Naive thymus-derived CD4-positive, alpha-beta T cell (primary cell): Measurements from ENCODE around the gene FOXO1. TPM values are rescaled to one million over a fixed set of nuclear protein-coding genes. Genes with fewer than 3 reads are reported as not detected.

Experiments
- ATAC-seq: fragments of 150-1000 bp; cut with Tn5 transposase; 2 replicates; pipeline ENCODE4 v1.10.0; 2021; ENCODE audit warnings: mild to moderate bottlenecking, moderate library complexity
- CTCF ChIA-PET: fragments of 350-600 bp; sonication (Branson Sonifier 250); formaldehyde crosslinking; loops from one replicate; lab custom pipeline; 2021; ENCODE audit warnings: antibody characterized with exemption; lab: Charles Lee
- POLR2A ChIA-PET: fragments of 350-600 bp; sonication (Branson Sonifier 250); formaldehyde crosslinking; loops from one replicate; lab custom pipeline; 2021; ENCODE audit warnings: antibody characterized with exemption, inconsistent platforms; lab: Charles Lee
- DNase-seq, 9 donors: peaks; one replicate each; pipeline versions ENCODE4 v3.0.0 to v3.0.0-alpha.2; 2020 to 2022; ENCODE audit warnings: mixed read lengths in 1 of 9
- H3K27ac ChIP-seq: one replicate; pipeline ENCODE4 v1.7.0; 2013; ENCODE audit warnings: mild to moderate bottlenecking, low read depth, low read length, moderate library complexity
- H3K27me3 ChIP-seq, 2 donors: one replicate each; pipeline ENCODE4 v1.7.0; 2013; ENCODE audit warnings: low read length in 2 of 2, mild to moderate bottlenecking in 2 of 2, moderate library complexity in 2 of 2; ENCODE audit not compliant: control insufficient read depth in 2 of 2, insufficient read depth in 2 of 2
- H3K36me3 ChIP-seq, 3 experiments: 1 replicate in 2 of 3; 2 replicates in 1 of 3; pipeline ENCODE4 v1.7.0; 2013; ENCODE audit warnings: low read length in 3 of 3, mild to moderate bottlenecking in 3 of 3, moderate library complexity in 1 of 3; ENCODE audit not compliant: insufficient read depth in 3 of 3, control insufficient read depth in 2 of 3
- H3K4me1 ChIP-seq, 2 donors: one replicate each; pipeline ENCODE4 v1.7.0; 2013; ENCODE audit warnings: low read length in 2 of 2, mild to moderate bottlenecking in 2 of 2, moderate library complexity in 1 of 2; ENCODE audit not compliant: control insufficient read depth in 2 of 2, insufficient read depth in 2 of 2
- H3K4me3 ChIP-seq: 2 replicates; pipeline ENCODE4 v1.7.0; 2013; ENCODE audit warnings: mild to moderate bottlenecking, low read length
- H3K9me3 ChIP-seq, 3 experiments: 1 replicate in 2 of 3; 2 replicates in 1 of 3; pipeline ENCODE4 v1.7.0; 2013; ENCODE audit warnings: low read length in 3 of 3; ENCODE audit not compliant: control insufficient read depth in 2 of 3
- H3K27ac Mint-ChIP-seq, 9 donors: one replicate each; pipeline ENCODE4 v1.8.0; 2020 to 2022; ENCODE audit warnings: mixed read lengths in 9 of 9, mild to moderate bottlenecking in 8 of 9, moderate library complexity in 5 of 9, inconsistent platforms in 2 of 9
- H3K27me3 Mint-ChIP-seq, 5 donors: one replicate each; pipeline ENCODE4 v1.8.0; 2021 to 2022; ENCODE audit warnings: mixed read lengths in 5 of 5, mild to moderate bottlenecking in 1 of 5
- H3K36me3 Mint-ChIP-seq, 5 donors: one replicate each; pipeline ENCODE4 v1.8.0; 2020 to 2022; ENCODE audit warnings: mixed read lengths in 5 of 5, mild to moderate bottlenecking in 3 of 5, inconsistent platforms in 1 of 5
- H3K4me1 Mint-ChIP-seq, 7 donors: one replicate each; pipeline ENCODE4 v1.8.0; 2020 to 2022; ENCODE audit warnings: mixed read lengths in 7 of 7, mild to moderate bottlenecking in 3 of 7, inconsistent platforms in 1 of 7
- H3K4me3 Mint-ChIP-seq, 10 donors: one replicate each; pipeline ENCODE4 v1.8.0; 2020 to 2022; ENCODE audit warnings: mild to moderate bottlenecking in 10 of 10, mixed read lengths in 10 of 10, moderate library complexity in 6 of 10, inconsistent platforms in 2 of 10
- H3K9me3 Mint-ChIP-seq, 11 donors: one replicate each; pipeline ENCODE4 v1.8.0; 2020 to 2022; ENCODE audit warnings: mixed read lengths in 11 of 11, mild to moderate bottlenecking in 4 of 11, inconsistent platforms in 1 of 11, moderate library complexity in 1 of 11
- intact Hi-C, 2 donors: fragments of 100-400 bp; cut with micrococcal nuclease; formaldehyde crosslinking; loops; one replicate each; pipeline ENCODE4 v1.15.1; 2023
- polyA plus RNA-seq, 2 donors: library from polyadenylated mRNA; unstranded; fragments of 300-500 nt; fragmentation: Illumina TruSeq; gene quantifications; one replicate each; pipeline ENCODE4 v1.2.3, GENCODE V29; 2021
- total RNA-seq, 6 experiments: library from RNA in 5 of 6; stranded (reverse) in 5 of 6; gene quantifications; 1 replicate in 5 of 6; 2 replicates in 1 of 6; pipeline ENCODE4 v1.2.3 and lab custom pipeline; 2021 to 2026

FOXO1 gene
- total and polyA plus RNA-seq, 7 experiments from 2014 or later: 36.4 to 97.6 (median 72.5) TPM

DNA sequence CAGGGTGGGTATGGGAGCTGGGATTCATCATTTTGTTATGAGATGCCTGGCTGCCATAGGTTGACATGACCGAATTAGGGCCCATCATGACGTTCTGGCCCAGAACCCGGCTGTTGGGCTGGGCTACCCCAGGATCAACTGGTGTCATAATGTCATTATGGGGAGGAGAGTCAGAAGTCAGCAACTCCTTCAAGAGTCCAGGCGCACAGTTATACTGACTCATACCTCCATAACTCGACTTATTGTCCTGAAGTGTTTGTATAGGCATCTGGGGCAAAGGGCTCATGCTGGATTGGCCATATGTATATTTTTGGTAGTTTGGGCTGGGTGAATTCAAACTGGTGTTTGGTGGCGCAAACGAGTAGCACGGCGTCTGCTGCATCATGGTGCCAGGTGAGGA lies 106.5 kb downstream of the FOXO1 start:
- Histone ChIP-seq H3K4me1 (peaks cover 19 to 59% of the 10 kb centered on the region in 2 donors), H3K4me3 (no peak overlapping the region), H3K9me3 (no peaks in the 10 kb centered on the region), H3K27me3 (no peaks in the 10 kb centered on the region), H3K36me3 (peaks cover 0 to 28% (median 15%) of the 10 kb centered on the region in 3 experiments), H3K27ac (no peak overlapping the region)
- peak overlapping the region in 9 of 10 donors; percentile 30 to 81 (median 56) for H3K4me3 Mint-ChIP-seq
- intact Hi-C loops: loop anchor here in 1 of 2 donors (5.0 to 10.0 kb wide), 2 partner anchors 107 to 495 kb away; partner anchors contain the start of gene FOXO1
- POLR2A ChIA-PET: interaction anchor here (0.8 kb wide), 1 partner anchor 24 kb away, joined by 3 read pairs; no protein-coding TSS in a partner anchor
- no peak for ATAC-seq
- no peaks in the 10 kb centered on the region for H3K27me3 Mint-ChIP-seq
- peaks cover 48 to 99% (median 93%) of the 10 kb centered on the region in 7 donors for H3K4me1 Mint-ChIP-seq
- no peak for DNase-seq
- CTCF ChIA-PET: interaction anchor here (0.9 kb wide), 1 partner anchor 15 kb away, joined by 5 read pairs; no protein-coding TSS in a partner anchor
- peaks cover 4 to 45% (median 34%) of the 10 kb centered on the region in 5 donors for H3K36me3 Mint-ChIP-seq
- H3K27ac Mint-ChIP-seq: peak overlapping the region in 7 of 9 donors; percentile 36 to 86 (median 53)
- H3K9me3 Mint-ChIP-seq: no peaks in the 10 kb centered on the region

GRCh38 chr13:40558656-40559055 lies 107.8 kb downstream of the FOXO1 start:
- POLR2A ChIA-PET: no interaction called here
- H3K9me3 ChIP-seq: no peaks in the 10 kb centered on the region
- CTCF ChIA-PET: no interaction called here
- H3K4me1 ChIP-seq: peaks cover 7 to 47% of the 10 kb centered on the region in 2 donors
- DNase-seq (no peak), ATAC-seq (no peak)
- peak overlapping the region in 8 of 10 donors; percentile 34 to 81 (median 66) for H3K4me3 Mint-ChIP-seq
- H3K36me3 ChIP-seq: peaks cover 0 to 28% (median 15%) of the 10 kb centered on the region in 3 experiments
- intact Hi-C loops: loop anchor here in 1 of 2 donors (5.0 kb wide), 1 partner anchor 109 kb away; the partner anchor contains the start of gene FOXO1
- H3K27ac ChIP-seq: peak overlapping the region; percentile 32
- no peaks in the 10 kb centered on the region for H3K27me3 ChIP-seq
- peaks cover 42 to 99% (median 93%) of the 10 kb centered on the region in 7 donors for H3K4me1 Mint-ChIP-seq
- no peaks in the 10 kb centered on the region for H3K9me3 Mint-ChIP-seq
- no peaks in the 10 kb centered on the region for H3K27me3 Mint-ChIP-seq
- H3K4me3 ChIP-seq: no peak overlapping the region
- peak overlapping the region in 8 of 9 donors; percentile 68 to 92 (median 82) for H3K27ac Mint-ChIP-seq
- peaks cover 4 to 53% (median 37%) of the 10 kb centered on the region in 5 donors for H3K36me3 Mint-ChIP-seq

DNA sequence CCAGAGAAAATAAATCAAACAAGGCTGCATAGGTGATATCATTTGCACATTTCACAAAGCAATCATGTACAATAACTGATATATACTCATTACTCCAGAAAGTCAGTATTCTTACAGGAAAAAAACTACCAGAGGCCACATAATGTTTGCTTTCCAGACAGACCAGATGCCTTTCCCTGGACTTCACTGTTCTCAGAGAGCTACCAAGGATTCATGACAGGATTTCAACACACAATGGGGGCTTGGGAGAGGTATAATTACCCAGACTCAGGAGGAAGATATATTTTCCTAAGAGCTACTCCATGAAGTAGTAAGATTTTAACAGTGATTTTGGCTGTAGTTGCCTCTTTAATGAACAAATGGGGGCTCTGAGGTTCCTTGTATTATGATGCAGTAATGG lies 110.0 kb downstream of the FOXO1 start:
- peaks cover 45 to 100% (median 95%) of the 10 kb centered on the region in 7 donors for H3K4me1 Mint-ChIP-seq
- intact Hi-C loops: loop anchor here in 1 of 2 donors (5.0 kb wide), 1 partner anchor 111 kb away; the partner anchor contains the start of gene FOXO1
- Histone ChIP-seq H3K36me3 (peaks cover 0 to 28% (median 15%) of the 10 kb centered on the region in 3 experiments), H3K27ac (no peak overlapping the region), H3K4me3 (no peak overlapping the region), H3K4me1 (peaks cover 0 to 53% of the 10 kb centered on the region in 2 donors), H3K9me3 (no peaks in the 10 kb centered on the region), H3K27me3 (no peaks in the 10 kb centered on the region)
- POLR2A ChIA-PET: interaction anchor here (0.6 to 1.3 kb wide), 3 partner anchors 35 to 88 kb away, joined by 3 read pairs; no protein-coding TSS in a partner anchor
- H3K36me3 Mint-ChIP-seq: peaks cover 4 to 50% (median 37%) of the 10 kb centered on the region in 5 donors
- CTCF ChIA-PET: interaction anchor here (1.1 to 1.3 kb wide), 2 partner anchors 14 to 70 kb away, joined by 3 to 4 read pairs; no protein-coding TSS in a partner anchor
- DNase-seq: no peak
- no peaks in the 10 kb centered on the region for H3K9me3 Mint-ChIP-seq
- H3K4me3 Mint-ChIP-seq: peak overlapping the region in 3 of 10 donors; percentile 4 to 29 (median 14)
- H3K27ac Mint-ChIP-seq: peak overlapping the region in 7 of 9 donors; percentile 2 to 76 (median 28)
- H3K27me3 Mint-ChIP-seq: no peaks in the 10 kb centered on the region
- ATAC-seq: no peak

DNA sequence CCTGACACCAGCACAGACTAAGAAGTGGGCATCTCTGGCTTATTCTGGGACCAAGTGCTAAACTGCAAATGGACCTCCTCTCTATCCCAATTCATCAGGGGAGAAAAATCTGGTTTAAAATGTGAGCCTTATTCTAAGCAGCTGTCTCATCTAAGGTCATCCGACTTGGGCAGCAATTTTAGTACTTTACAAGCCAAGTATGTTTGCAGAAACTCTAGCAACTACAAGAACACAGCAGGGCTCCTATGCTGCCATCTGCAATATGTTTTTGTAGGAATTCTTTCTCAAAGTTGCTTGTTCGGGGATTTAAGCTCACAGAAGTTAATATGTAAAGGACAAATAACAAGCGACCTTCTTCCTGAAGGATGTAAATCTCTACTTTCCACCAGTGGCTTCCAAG lies 113.1 kb downstream of the FOXO1 start:
- Histone ChIP-seq H3K36me3 (peaks cover 0 to 9% (median 0%) of the 10 kb centered on the region in 3 experiments), H3K9me3 (no peaks in the 10 kb centered on the region), H3K4me1 (peaks cover 0 to 30% of the 10 kb centered on the region in 2 donors), H3K27me3 (no peaks in the 10 kb centered on the region), H3K4me3 (no peak overlapping the region), H3K27ac (no peak overlapping the region)
- ATAC-seq (no peak), DNase-seq (no peak)
- H3K27ac Mint-ChIP-seq: peak overlapping the region in 8 of 9 donors; percentile 69 to 84 (median 74)
- intact Hi-C loops: loop anchor here in 1 of 2 donors (5.0 kb wide), 1 partner anchor 66 kb away; no protein-coding TSS in a partner anchor
- peaks cover 0 to 32% (median 24%) of the 10 kb centered on the region in 5 donors for H3K36me3 Mint-ChIP-seq
- no peaks in the 10 kb centered on the region for H3K27me3 Mint-ChIP-seq
- H3K4me3 Mint-ChIP-seq: peak overlapping the region in 2 of 10 donors; percentile 9 to 29
- peaks cover 31 to 83% (median 78%) of the 10 kb centered on the region in 7 donors for H3K4me1 Mint-ChIP-seq
- H3K9me3 Mint-ChIP-seq: peaks cover 0 to 2% (median 0%) of the 10 kb centered on the region in 11 donors
- CTCF ChIA-PET: interaction anchor here (1.1 kb wide), 1 partner anchor 111 kb away, joined by 3 read pairs; no protein-coding TSS in a partner anchor
- POLR2A ChIA-PET: no interaction called here

DNA sequence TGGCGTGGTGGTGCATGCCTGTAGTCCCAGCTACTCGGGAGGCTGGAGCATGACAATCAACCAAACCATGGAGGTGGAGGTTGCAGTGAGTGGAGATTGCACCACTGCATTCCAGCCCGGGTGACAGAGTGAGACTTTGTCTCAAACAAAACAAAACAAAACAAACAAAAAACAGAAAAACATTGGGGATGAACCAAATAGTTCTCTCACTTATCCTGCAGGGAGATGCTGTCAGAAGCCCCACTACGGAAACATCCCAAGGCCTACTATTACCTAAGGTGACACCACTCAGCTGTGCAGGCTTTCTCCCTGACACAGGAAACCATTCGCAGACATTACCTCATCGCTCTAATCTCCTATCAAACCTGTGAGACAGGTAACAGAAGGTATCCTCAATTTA lies 113.5 kb downstream of the FOXO1 start:
- ATAC-seq (peak; percentile 45), DNase-seq (peak in 1 of 9 donors; percentile 40)
- H3K27ac Mint-ChIP-seq: peak overlapping the region in 8 of 9 donors; percentile 69 to 84 (median 74)
- intact Hi-C loops: loop anchor here in 1 of 2 donors (5.0 kb wide), 1 partner anchor 66 kb away; no protein-coding TSS in a partner anchor
- no peaks in the 10 kb centered on the region for H3K9me3 ChIP-seq
- H3K9me3 Mint-ChIP-seq: peaks cover 0 to 2% (median 0%) of the 10 kb centered on the region in 11 donors
- H3K27ac ChIP-seq: no peak overlapping the region
- peak overlapping the region in 2 of 10 donors; percentile 9 to 29 for H3K4me3 Mint-ChIP-seq
- POLR2A ChIA-PET: interaction anchor here (1.2 kb wide), 1 partner anchor 20 kb away, joined by 3 read pairs; no protein-coding TSS in a partner anchor
- H3K4me3 ChIP-seq: no peak overlapping the region
- no peaks in the 10 kb centered on the region for H3K27me3 ChIP-seq
- H3K4me1 ChIP-seq: peaks cover 0 to 29% of the 10 kb centered on the region in 2 donors
- H3K4me1 Mint-ChIP-seq: peaks cover 32 to 82% (median 77%) of the 10 kb centered on the region in 7 donors
- CTCF ChIA-PET: interaction anchor here (1.1 kb wide), 1 partner anchor 111 kb away, joined by 3 read pairs; no protein-coding TSS in a partner anchor
- peaks cover 0 to 31% (median 24%) of the 10 kb centered on the region in 5 donors for H3K36me3 Mint-ChIP-seq
- H3K36me3 ChIP-seq: peaks cover 0 to 9% (median 0%) of the 10 kb centered on the region in 3 experiments
- no peaks in the 10 kb centered on the region for H3K27me3 Mint-ChIP-seq

DNA sequence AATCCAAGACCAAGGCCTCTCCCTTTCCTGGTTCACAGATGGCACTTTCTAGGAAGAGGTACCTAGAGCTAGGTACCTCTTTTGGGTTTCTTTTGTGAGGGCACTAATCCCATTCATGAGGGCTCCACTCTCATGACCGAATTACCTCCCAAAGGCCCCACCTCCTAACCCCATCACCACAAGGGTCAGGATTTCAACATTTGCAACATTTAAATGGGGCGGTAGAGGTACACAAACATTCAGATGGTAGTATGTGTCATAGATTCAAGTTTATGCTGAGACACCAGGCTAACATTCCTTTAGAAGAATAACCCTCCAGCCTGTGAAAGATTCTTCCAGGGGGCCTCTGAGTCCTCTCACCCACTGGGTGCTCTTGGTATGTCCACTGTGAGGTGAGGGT lies 116.3 kb downstream of the FOXO1 start:
- Mint-ChIP-seq H3K9me3 (peaks cover 0 to 4% (median 0%) of the 10 kb centered on the region in 11 donors), H3K36me3 (peaks cover 0 to 17% (median 10%) of the 10 kb centered on the region in 5 donors), H3K27ac (peak overlapping the region in 6 of 9 donors; percentile 4 to 84 (median 54)), H3K27me3 (no peaks in the 10 kb centered on the region), H3K4me1 (peaks cover 23 to 63% (median 51%) of the 10 kb centered on the region in 7 donors), H3K4me3 (no peak overlapping the region)
- Histone ChIP-seq H3K9me3 (no peaks in the 10 kb centered on the region), H3K27ac (peak overlapping the region; percentile 4), H3K36me3 (no peaks in the 10 kb centered on the region), H3K27me3 (no peaks in the 10 kb centered on the region), H3K4me1 (peaks cover 0 to 17% of the 10 kb centered on the region in 2 donors), H3K4me3 (no peak overlapping the region)
- CTCF ChIA-PET: no interaction called here
- no peak for ATAC-seq
- POLR2A ChIA-PET: interaction anchor here (1.3 kb wide), 1 partner anchor 355 kb away, joined by 3 read pairs; no protein-coding TSS in a partner anchor
- intact Hi-C loops: loop anchor here in 1 of 2 donors (5.0 kb wide), 1 partner anchor 63 kb away; no protein-coding TSS in a partner anchor
- no peak for DNase-seq
